Osteoblast (primary cell): ENCODE measurements around the gene LSP1. TPM values are rescaled to one million over a fixed set of nuclear protein-coding genes. Genes with fewer than 3 reads are reported as not detected.
A peak's percentile ranks its signal among the peaks of the same experiment; 100 is the strongest.

Experiments
- DNase-seq: peaks from one replicate; pipeline ENCODE4 v3.0.0; 2011; ENCODE audit warnings: low spot score, mixed read lengths; ENCODE audit not compliant: insufficient read length; ENCODE audit errors: missing footprints
- H2AFZ ChIP-seq: 2 replicates; pipeline ENCODE4 v1.6.0; 2011; ENCODE audit warnings: mild to moderate bottlenecking, low read length
- H3K27ac ChIP-seq: 2 replicates; pipeline ENCODE4 v1.5.1; 2011; ENCODE audit warnings: mild to moderate bottlenecking, low read depth, low read length, moderate library complexity
- H3K27me3 ChIP-seq: 2 replicates; pipeline ENCODE4 v1.6.0; 2012; ENCODE audit warnings: mild to moderate bottlenecking, control low read depth, inconsistent platforms, low read length, moderate library complexity; ENCODE audit not compliant: insufficient read depth
- H3K36me3 ChIP-seq: 2 replicates; pipeline ENCODE4 v1.5.1; 2011; ENCODE audit warnings: mild to moderate bottlenecking, low read length, control low read depth, moderate library complexity; ENCODE audit not compliant: insufficient read depth
- H3K4me1 ChIP-seq: 2 replicates; pipeline ENCODE4 v1.5.1; 2011; ENCODE audit warnings: mild to moderate bottlenecking, low read length, control low read depth, moderate library complexity; ENCODE audit not compliant: insufficient read depth
- H3K4me2 ChIP-seq: 2 replicates; pipeline ENCODE4 v1.6.0; 2011; ENCODE audit warnings: mild to moderate bottlenecking, low read length; ENCODE audit not compliant: insufficient read depth
- H3K4me3 ChIP-seq: fragments of 200-600 bp; sonication (generic); 3 replicates; pipeline ENCODE4 v1.5.1; 2012; ENCODE audit warnings: mild to moderate bottlenecking, low read length, inconsistent platforms; ENCODE audit not compliant: insufficient read depth
- H3K79me2 ChIP-seq: 2 replicates; pipeline ENCODE4 v1.6.0; 2012; ENCODE audit warnings: mild to moderate bottlenecking, low read length, control low read depth, inconsistent platforms; ENCODE audit not compliant: insufficient read depth
- H3K9me3 ChIP-seq: 2 replicates; pipeline ENCODE4 v1.5.1; 2011; ENCODE audit warnings: low read depth, low read length, control low read depth
- H4K20me1 ChIP-seq: 2 replicates; pipeline ENCODE4 v1.6.0; 2012; ENCODE audit warnings: mild to moderate bottlenecking, low read length, control low read depth; ENCODE audit not compliant: insufficient read depth
- CTCF ChIP-seq: IDR thresholded peaks from 2 replicates; pipeline ENCODE4 v1.5.1; 2011; ENCODE audit warnings: mild to moderate bottlenecking, low read depth, low read length, moderate library complexity; ENCODE audit errors: extremely low read depth
- total RNA-seq: library from RNA; depleted of rRNA; stranded (reverse); fragments of >200 nt; gene quantifications from 2 replicates; pipeline ENCODE4 v1.2.3, GENCODE V29; 2012

LSP1 gene
- total RNA-seq, 1 donor = 54.6 TPM

GRCh38 chr11:1822648-1823375, 30.1 kb upstream of the LSP1 start:
- H3K4me1 ChIP-seq = peaks cover 40% of the 10 kb centered on the region
- H3K27ac ChIP-seq = no peak overlapping the region
- no peaks in the 10 kb centered on the region for H3K27me3 ChIP-seq
- no peaks in the 10 kb centered on the region for H4K20me1 ChIP-seq
- no peaks in the 10 kb centered on the region for H3K9me3 ChIP-seq
- no peaks in the 10 kb centered on the region for H3K36me3 ChIP-seq
- TF ChIP-seq CTCF = no peak
- H3K4me2 ChIP-seq = no peak overlapping the region
- H3K4me3 ChIP-seq = no peak overlapping the region
- no peak overlapping the region for H2AFZ ChIP-seq
- H3K79me2 ChIP-seq = no peaks in the 10 kb centered on the region
- DNase-seq = peak; percentile 58

- H3K27me3 ChIP-seq = no peaks in the 10 kb centered on the region
- no peak overlapping the region for H3K4me2 ChIP-seq
- no peaks in the 10 kb centered on the region for H3K9me3 ChIP-seq
- H4K20me1 ChIP-seq = no peaks in the 10 kb centered on the region
- H3K4me3 ChIP-seq = no peak overlapping the region
- TF ChIP-seq CTCF = no peak
- no peak overlapping the region for H2AFZ ChIP-seq
- H3K27ac ChIP-seq = no peak overlapping the region
- H3K36me3 ChIP-seq = no peaks in the 10 kb centered on the region
- no peaks in the 10 kb centered on the region for H3K79me2 ChIP-seq
- DNase-seq = peak; percentile 48
- H3K4me1 ChIP-seq = peaks cover 48% of the 10 kb centered on the region
These were observed 29.3 kb upstream of the LSP1 start for GRCh38 chr11:1823376-1824220.

GRCh38 chr11:1824221-1825038, 28.5 kb upstream of the LSP1 start:
- peaks cover 56% of the 10 kb centered on the region for H3K4me1 ChIP-seq
- no peak overlapping the region for H2AFZ ChIP-seq
- no peak for TF ChIP-seq CTCF
- H3K36me3 ChIP-seq = no peaks in the 10 kb centered on the region
- H3K27me3 ChIP-seq = no peaks in the 10 kb centered on the region
- H3K9me3 ChIP-seq = no peaks in the 10 kb centered on the region
- no peak overlapping the region for H3K27ac ChIP-seq
- H4K20me1 ChIP-seq = no peaks in the 10 kb centered on the region
- H3K79me2 ChIP-seq = no peaks in the 10 kb centered on the region
- no peak overlapping the region for H3K4me2 ChIP-seq
- no peak overlapping the region for H3K4me3 ChIP-seq
- DNase-seq = peak; percentile 79
